HG03378 (cell line): ENCODE results near the gene ALDH7A1.
"Not testable (repeated sequence)": the region's sequence is repeated elsewhere in the genome, so short reads cannot be mapped to it uniquely, and the experiment has no call there.

Source experiments
- ATAC-seq: cut with Tn5 transposase; IDR thresholded peaks from one replicate; pipeline ENCODE4 v1.9.1; 2021; ENCODE audit warnings: mild to moderate bottlenecking, moderate library complexity; ENCODE audit not compliant: unreplicated experiment

Gene ALDH7A1

DNA sequence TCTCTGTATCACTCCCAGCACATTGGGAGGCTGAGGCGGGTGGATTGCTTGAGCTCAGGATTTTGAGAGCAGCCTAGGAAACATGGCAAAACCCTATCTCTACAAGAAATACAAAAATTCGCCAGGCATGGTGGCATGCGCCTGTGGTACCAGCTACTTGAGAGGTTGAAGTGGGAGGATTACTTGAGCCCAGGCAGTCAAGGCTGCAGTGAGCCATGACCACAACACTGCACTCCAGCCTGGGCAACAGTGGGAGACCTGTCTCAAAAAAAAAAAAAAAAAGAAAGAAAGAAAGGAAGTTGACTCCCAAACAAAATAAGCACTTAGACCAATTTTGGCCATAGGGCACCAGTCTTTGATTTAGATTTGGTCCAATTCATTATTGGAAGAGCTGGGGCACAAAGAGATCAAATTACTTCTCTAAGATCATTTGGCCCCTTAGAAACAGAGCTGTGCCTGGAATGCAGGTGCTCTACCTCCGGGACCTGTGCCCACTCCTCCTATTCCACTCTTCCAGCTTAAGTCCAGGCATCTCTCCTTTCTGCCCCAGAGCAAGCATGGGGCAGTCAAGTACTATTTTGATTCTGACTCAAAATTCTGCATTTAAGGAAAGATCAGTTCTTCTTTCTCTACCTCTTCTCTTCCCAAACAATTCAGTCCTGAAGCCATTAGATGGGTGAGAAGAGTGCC lies 59.0 kb downstream of the ALDH7A1 start:
- no peak for ATAC-seq

DNA sequence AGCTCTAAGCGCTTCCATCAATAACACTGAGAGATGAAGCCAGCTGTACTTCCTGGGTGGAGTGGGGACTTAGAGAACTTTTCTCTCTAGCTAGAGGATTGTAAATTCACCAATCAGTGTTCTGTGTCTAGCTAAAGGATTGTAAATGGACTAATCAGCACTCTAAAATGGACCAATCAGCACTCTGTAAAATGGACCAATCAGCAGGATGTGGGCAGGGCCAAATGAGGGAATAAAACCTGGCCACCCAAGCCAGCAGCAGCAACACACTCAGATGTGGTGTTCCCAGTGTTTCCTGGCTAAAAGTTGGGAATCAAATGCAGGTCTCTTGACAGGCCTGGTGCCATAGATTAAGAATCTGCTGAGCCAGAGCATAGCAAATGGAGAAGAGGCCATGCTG lies 60.5 kb downstream of the ALDH7A1 start:
- ATAC-seq = no peak

DNA sequence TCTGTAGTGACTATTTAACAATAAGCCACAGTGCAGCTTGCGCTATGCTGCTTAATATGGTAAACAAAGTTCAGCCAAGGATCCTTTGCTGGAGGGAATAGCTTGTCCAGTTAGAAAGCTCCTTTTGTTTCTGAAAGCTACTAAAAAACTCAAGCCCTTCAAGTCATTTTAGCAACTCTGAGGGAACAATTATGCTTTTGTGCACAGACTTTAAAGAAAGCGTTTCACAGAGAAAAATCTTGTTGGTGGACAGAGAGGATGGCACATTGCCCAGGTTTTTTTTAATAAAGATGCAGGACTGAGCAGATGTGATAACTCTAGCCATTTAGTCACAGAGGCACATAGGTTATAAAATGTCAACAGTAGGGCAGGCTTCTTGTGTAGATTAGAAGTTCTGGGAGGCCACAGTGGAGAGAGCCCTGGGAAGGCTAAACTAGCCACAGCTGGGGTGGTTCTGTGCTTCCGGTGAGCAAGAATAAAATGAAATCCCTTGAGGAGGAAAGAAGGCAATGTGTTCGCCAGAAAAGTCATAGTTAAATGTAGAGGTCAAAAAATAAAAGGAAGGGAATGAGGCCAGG lies 63.4 kb downstream of the ALDH7A1 start:
- no peak for ATAC-seq

DNA sequence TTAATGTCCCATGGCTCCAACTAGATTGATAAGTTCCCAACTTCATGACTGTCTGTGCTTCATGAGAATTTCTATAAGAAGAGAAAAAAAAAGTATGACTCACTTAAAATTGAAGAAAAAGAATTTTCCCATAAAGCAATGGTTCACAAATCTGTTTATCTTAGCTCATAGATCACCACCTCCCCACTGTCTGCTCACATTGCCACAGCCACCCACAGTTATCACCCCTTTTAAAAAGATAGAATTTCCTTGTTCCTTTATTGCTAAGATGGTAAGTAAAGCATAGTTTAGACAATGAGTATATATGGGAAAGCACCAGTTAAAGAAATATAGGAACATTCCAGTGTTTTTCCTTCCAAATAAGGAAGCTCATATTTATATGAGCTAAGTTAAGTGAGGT lies 67.1 kb downstream of the ALDH7A1 start:
- no peak for ATAC-seq

DNA sequence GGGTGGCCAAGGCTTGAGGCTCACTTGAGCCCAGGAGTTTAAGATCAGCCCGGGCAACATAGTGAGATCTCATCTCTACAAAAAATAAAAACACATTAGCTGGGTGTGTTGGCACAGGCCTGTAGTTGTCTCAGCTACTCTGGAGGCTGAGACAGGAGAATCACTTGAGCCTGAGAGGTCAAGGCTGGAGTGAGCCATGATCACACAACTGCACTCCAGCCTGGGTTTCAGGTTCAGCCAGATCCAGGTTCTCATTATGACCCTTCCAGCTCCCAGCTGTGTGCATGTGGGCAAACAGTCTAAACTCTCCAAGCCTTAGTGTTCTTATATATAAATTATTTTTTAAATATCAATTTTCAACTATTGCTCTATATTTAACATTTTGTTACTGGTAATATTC lies 67.9 kb downstream of the ALDH7A1 start:
- no peak for ATAC-seq

DNA sequence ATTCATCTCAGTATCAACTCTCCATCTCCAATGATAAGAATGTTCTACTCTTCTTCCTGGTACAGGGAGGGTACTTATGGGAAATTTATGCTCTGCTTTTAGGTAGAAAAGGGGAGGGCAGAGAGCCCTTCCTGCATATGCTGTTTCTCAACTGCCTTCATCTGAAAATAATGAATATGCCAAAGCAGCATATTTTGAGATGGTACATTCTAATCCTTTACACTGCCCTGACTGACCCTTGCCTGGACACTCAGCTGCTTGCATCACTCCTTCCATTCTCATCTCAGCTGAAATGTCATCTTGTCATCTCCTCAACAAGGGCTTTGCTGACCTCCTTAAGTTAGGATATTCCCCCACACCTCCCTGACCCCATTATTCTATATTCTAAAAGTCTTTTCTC lies 68.5 kb downstream of the ALDH7A1 start:
- ATAC-seq = no peak

DNA sequence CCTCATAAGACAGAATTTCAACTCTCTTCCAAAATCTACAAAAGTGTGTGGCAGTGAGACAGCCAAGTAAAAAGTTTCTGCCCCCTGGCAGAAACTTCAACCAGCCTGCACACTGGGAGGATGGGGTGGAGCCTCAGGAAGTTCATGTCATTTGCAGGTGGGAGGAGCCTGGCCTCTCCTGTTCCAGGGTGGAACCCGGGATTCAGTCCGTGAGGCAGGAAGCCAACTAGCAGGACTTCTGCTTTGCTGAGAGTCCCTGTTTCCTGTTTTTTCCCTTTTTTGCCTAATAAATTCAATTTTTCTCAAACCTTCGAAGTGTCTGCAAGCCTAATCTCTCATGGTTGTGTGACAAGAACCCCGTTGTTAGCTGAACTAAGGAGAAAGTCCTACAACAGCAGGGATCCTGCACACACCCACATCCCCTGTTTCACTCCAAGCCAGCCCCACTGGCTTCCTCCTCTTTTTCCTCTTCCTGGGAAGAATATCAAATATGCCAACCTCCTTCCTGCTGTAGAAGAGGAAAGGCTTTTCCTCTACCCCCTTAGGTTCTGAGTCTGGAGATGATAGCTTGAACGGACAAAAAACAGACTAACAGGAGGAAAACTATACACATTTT lies 69.3 kb downstream of the ALDH7A1 start:
- no peak for ATAC-seq

DNA sequence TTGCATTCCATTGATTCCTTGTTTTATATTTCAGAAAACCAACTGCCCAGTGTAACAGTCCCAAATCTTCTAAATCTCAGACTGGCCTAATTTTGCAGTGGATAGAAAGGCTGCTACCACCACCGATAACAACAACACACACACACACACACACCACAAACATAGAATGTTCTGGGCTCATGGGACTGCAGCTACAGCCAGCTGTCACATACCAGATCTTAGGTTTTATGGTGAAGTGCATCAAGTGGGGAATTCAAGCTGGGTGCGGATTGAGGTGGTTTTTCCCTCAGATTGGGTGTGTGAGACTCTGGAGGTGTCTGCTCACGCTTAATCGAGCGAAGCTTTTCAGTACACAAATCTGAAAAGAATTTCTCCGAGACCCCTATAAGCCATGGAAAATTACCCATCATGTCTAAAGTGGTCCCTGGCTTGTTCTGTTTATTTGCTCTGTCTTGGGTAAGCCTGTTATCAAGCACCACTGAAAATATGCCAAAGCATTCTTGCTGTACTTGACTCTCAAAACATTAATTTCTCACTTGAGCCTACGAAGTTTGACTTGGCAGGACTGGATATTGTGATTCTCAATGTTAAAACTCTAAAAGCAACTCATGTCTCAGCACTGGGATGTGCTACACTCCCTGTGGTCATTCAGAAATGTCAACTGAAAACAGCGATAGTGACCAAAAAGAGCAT lies 71.1 kb downstream of the ALDH7A1 start:
- no peak for ATAC-seq

DNA sequence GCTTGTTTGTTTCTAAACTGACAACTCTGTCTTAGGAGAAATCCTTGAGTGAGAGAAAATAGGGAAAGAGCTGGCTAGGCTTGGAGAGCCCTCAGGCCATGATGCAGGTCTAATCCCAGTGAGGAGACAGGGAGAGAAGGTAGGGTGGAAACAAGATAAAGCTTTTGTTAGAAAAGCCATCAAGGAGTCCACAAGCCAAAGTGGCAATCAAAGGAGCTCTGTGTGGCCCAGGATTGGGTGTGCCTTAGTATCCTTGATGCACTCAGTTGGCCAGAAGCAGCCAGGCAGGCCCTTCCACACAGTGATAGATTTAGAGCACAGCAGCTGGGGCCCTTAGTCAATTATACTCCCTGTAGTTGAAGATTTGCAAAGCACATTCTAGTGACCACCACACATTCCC lies 73.9 kb downstream of the ALDH7A1 start:
- no peak for ATAC-seq

DNA sequence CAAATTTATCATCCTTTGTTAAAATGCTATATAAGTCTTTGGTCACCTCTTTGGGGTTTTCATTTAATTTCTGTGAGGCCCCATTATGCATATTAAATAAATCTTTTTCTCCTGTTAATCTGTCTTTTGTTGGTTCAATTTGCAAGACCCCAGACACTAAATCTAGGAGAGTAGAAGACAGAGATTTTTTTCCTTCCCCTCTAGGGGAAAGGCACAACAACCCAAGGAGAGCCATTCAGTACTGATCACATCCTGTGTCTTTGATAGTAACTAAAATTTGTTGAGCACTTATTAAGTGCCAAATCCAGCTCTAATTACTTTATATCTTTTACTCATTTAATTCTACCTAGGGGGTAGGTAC lies 74.4 kb downstream of the ALDH7A1 start:
- ATAC-seq = no peak

DNA sequence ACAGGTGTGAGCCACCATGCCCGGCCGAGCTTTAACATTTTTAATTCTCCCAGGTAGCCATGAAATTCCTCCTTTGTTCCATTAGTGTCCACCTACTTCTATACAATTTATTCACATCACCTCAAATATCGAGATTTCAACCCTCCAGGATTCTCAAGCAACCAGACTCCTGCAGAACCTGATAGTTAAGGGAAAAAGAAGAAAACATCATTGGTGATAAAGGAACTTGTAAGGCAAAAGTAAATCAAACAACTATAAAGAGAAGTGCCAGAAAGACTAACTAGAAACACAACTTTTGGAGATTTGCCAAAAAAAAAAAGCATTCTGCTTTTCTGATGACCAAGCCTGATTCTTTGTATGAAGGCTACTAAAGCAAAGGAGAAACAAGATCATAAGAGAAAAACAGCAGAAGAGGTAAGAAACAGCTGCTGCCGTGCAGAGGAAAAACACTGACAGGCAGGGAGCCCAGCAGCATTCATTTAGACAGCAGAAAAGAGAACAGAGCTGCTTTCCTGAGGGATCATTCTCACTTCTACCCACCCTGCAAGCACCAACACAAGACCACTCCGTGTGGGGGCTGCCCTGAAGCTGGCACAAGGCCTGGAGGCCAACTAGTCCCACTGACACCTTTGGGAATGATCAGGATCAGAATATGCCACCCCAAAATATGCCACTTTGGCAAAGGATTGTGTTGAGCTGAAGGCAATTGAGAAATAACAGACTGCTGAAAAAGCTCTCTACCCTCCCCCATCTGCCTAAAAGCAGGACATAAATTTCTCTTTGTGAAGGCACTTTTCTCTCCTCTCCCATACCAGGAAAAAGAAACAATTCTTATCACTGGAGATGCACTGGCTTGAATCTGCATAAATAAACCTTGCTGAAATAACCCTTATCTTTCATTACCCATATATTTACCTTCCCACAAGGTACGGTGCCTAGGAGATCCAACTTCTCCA lies 75.1 kb downstream of the ALDH7A1 start:
- no peak for ATAC-seq

DNA sequence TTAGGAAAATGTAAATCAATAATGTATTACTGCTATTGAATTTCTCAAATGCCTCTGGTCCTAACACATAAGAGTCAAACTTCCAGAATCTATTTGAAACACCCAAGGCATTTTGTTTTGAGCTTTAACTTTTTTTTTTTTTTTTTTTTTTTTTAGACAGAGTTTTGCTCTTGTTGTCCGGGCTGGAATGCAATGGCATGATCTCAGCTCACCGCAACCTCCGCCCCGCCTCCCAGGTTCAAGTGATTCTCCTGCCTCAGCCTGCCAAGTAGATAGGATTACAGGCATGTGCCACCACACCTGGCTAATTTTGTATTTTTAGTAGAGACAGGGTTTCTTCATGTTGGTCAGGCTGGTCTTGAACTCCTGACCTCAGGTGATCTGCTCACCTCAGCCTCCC lies 75.8 kb downstream of the ALDH7A1 start:
- not testable (repeated sequence) for ATAC-seq

DNA sequence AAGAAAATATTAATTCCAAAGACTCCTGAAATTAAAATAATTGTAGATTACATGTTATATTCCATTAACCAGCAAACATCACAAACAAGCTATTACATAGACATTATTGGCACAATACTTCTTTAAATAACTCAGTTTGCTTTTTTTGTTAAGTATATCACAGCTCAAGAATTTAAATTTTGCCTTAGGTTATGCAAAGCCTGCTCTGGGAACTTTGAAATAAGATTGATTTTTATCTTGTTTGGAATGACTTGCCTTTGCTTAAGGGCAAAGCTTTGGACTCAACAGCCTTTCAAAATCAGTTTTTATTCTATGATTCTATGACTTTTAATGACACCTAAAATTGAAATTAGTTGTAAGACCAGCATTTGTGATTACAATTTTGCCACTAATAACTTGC lies 78.2 kb downstream of the ALDH7A1 start:
- ATAC-seq = no peak

DNA sequence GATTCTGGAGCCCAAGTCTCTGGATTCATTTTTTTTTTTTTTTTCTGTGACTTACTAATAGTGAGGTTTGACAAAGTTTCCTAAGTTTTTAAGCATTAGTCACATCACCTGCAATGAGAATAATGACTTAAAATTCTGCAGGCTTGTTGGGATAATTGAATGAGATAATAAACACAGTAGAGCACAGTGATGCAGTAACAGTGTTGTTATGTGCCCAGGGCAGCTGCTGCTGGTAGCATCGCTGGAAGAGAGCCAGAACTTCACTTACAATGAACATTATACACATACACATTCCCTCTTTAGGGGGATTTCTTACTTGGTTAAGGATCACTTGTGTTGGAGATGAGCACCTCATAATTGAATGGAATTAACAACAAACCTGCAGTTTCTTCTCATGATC lies 78.9 kb downstream of the ALDH7A1 start:
- no peak for ATAC-seq

DNA sequence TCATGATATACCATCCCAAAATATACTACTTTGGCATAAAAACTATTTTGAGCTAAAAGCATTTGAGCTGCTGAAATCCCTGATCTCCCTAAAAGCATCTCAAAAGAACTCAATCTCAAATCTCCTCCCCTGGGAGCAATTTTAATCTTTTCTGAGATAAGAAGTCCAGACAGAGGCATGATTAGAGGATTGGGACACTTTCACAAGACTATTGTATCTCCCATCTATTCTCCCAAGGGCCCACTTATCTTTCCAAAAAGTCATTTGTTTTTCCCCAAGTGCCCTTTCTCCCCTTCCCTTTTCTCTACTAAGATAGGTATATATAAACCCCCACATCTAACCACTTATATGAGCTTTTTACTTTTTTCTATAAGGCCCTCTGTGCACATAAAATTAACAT lies 79.7 kb downstream of the ALDH7A1 start:
- no peak for ATAC-seq

DNA sequence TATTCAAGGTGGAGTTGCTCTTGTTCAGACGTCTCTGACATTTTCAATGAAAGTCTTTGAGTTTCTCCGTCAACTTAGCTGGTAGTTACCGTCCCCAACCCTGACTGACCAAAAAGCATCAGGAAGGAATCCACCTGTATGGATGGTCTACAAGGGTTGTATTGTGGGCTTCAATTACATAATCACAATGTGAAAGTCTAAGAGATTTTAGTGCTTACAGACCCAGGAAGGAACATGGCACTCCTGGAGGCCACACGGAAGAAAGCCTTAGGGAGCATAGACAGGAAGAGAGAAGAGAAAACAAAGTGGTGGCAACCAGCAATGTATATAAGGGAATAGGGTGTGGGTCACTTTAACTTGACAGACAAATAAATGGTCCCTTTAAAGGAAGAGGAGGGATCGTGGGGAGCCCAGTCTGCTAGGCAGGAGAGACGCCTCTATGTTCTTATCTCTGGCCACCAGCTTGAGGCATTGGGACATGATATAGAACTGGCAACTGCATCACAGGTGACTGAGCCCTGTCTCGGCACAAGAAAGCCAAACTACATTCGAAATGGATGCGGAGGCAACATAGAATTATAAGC lies 80.4 kb downstream of the ALDH7A1 start:
- no peak for ATAC-seq

DNA sequence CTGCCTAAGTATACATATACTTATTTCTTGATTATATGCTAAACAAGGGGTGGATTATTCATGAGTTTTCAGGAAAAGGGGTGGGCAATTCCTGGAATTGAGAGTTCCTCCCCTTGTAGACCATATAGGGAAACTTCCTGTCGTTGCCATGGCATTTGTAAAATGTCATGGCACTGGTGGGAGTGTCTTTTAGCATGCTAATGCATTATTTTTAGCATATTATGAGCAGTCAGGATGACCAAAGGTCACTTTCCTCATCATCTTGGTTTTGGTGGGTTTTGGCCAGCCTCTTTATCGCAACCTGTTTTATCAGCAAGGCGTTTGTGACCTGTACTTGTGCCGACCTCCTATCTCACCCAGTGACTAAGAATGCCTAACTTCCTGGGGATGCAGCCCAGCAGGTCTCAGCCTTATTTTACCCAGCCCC lies 80.9 kb downstream of the ALDH7A1 start:
- ATAC-seq = no peak

DNA sequence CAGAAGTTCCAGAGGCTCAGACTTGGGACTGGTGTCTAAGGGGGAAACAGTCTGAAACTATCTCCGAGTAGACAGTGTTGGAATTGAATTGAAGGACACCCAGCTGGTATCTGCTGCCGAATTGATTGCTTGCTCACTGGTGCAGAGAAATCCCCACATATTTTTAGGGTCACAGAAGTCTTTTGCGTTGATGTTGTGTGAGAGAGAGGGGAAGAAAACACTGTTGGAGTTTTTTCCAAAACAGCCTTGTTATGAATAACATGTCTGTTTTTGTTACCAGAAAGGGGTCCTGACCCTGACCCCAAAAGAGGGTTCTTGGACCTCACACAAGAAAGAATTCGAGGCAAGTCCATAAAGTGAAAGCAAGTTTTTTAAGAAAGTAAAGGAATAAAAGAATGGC lies 81.3 kb downstream of the ALDH7A1 start:
- no peak for ATAC-seq

DNA sequence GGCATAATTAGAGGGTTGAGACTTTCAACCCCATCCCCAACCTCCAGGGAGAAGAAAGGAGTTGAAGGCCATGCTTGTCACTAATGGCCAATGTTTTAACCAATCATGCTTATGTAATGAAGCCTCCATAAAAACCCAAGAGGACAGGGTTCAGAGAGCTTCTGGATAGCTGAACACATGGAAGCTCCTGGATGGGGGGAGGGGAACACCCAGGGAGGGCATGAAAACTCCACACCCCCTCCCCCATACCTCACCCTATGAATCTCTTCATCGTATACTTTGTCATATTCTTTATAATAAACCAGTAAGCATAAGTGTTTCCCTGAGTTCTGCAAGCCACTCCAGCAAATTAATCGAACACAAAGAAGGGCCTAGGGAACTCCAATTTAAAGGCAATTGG lies 81.7 kb downstream of the ALDH7A1 start:
- no peak for ATAC-seq

DNA sequence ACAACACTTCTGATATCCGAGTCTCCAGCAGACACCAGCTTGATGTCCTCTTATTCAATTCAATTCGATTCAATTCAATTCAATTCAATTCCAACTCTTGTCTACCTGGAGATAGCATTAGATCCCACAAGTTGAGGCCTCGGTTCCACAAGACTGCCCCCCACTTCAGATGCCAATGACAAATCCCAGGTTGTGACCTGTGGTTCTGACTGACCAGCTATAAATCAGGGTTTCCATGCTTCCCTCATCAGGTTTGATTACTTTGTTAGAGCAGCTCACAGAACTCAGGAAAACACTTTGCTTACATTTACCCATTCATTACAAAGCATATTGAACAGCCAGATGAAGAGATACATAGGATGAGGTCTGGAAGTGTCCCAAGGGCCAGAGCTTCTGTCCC lies 82.6 kb downstream of the ALDH7A1 start:
- no peak for ATAC-seq

DNA sequence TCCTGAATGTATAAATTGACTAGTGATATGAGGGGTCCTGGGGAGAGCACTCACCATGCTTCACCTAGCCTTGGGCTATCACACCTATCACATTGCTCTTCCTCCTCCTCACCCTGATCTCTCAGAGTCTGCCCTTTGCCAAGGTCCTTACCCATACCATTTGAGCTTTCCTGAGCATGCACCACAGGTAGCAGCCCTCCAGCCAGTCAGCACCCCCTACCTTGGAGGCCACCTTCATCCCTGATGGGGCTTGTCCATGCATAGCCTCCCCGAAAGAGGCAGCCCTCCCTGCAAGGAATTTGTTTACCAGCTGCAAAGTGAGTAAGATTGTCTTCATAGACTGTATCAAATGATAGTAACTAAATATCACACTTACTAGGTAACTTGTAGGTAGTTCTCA lies 83.1 kb downstream of the ALDH7A1 start:
- ATAC-seq = no peak
